OCI-LY7 (cell line): Measurements from ENCODE around the gene FAM184B. TPM values are rescaled to one million over a fixed set of nuclear protein-coding genes. Genes with fewer than 3 reads are reported as not detected.

Experiments used
- BruUV-seq: library from RNA; stranded (reverse); fragments of 400-500 nt; replicated peaks from 2 replicates; lab custom pipeline; 2021; lab: Mats Ljungman, UMichigan
- CTCF ChIA-PET: fragments of 300-600 bp; sonication (Branson Sonifier 250); formaldehyde crosslinking; loops from one replicate; lab custom pipeline; 2022; ENCODE audit warnings: antibody characterized with exemption; ENCODE audit not compliant: unreplicated experiment; lab: Charles Lee
- POLR2A ChIA-PET: fragments of 300-600 bp; sonication (Branson Sonifier 250); formaldehyde crosslinking; loops from one replicate; lab custom pipeline; 2022; ENCODE audit warnings: antibody characterized with exemption; lab: Charles Lee
- DNase-seq: peaks from one replicate; pipeline ENCODE4 v3.0.0-alpha.2; 2015; ENCODE audit warnings: low spot score
- H2AFZ ChIP-seq: fragments of 200-600 bp; sonication (generic), shearing (Covaris generic); 2 replicates; pipeline ENCODE4 v1.6.1; 2014; ENCODE audit warnings: mild to moderate bottlenecking, antibody characterized with exemption, low read length, moderate library complexity
- H3K27ac ChIP-seq: fragments of 200-600 bp; sonication (generic); 2 replicates; pipeline ENCODE4 v1.5.1; 2014; ENCODE audit warnings: mixed run types, low read depth, mild to moderate bottlenecking, moderate library complexity, low read length, inconsistent platforms; ENCODE audit not compliant: poor library complexity, severe bottlenecking
- H3K36me3 ChIP-seq: fragments of 200-600 bp; sonication (generic); 2 replicates; pipeline ENCODE4 v1.6.1; 2014; ENCODE audit warnings: mild to moderate bottlenecking, antibody characterized with exemption, low read length, moderate library complexity, mixed read lengths; ENCODE audit not compliant: insufficient read depth
- H3K4me1 ChIP-seq: fragments of 200-600 bp; sonication (generic); 2 replicates; pipeline ENCODE4 v1.5.1; 2014; ENCODE audit warnings: mild to moderate bottlenecking, low read length; ENCODE audit not compliant: insufficient read depth, poor library complexity, severe bottlenecking
- H3K4me2 ChIP-seq: fragments of 200-600 bp; sonication (generic); 2 replicates; pipeline ENCODE4 v1.6.1; 2014; ENCODE audit warnings: mild to moderate bottlenecking, low read length
- H3K4me3 ChIP-seq: fragments of 200-600 bp; sonication (generic); 2 replicates; pipeline ENCODE4 v1.5.1; 2014; ENCODE audit warnings: mild to moderate bottlenecking, low read depth, low read length; ENCODE audit not compliant: poor library complexity, severe bottlenecking
- H3K79me2 ChIP-seq: fragments of 200-600 bp; sonication (generic); 2 replicates; pipeline ENCODE4 v1.6.1; 2016; ENCODE audit warnings: low read depth, mild to moderate bottlenecking, low read length, moderate library complexity, mixed read lengths; ENCODE audit not compliant: insufficient read depth
- H3K9me2 ChIP-seq: fragments of 200-600 bp; sonication (generic); 2 replicates; pipeline ENCODE4 v1.6.1; 2016; ENCODE audit warnings: mild to moderate bottlenecking, low read length, mixed read lengths; ENCODE audit not compliant: insufficient read depth
- H3K9me3 ChIP-seq: fragments of 200-600 bp; sonication (generic); 2 replicates; pipeline ENCODE4 v1.6.1; 2014; ENCODE audit warnings: mild to moderate bottlenecking, mixed run types, low read length, mixed read lengths
- H4K20me1 ChIP-seq: fragments of 200-600 bp; sonication (generic); 2 replicates; pipeline ENCODE4 v1.6.1; 2014; ENCODE audit warnings: mild to moderate bottlenecking, antibody characterized with exemption, low read length, moderate library complexity, mixed read lengths; ENCODE audit not compliant: insufficient read depth
- CTCF ChIP-seq: fragments of 200-600 bp; sonication (generic); conservative IDR thresholded peaks from 2 replicates; pipeline ENCODE4 v1.5.1; 2014; ENCODE audit warnings: mild to moderate bottlenecking, antibody characterized with exemption, low read length, moderate library complexity, mixed read lengths
- EZH2phosphoT487 ChIP-seq: fragments of 200-600 bp; sonication (generic); IDR thresholded peaks from 2 replicates; pipeline ENCODE4 v1.6.1; 2018; ENCODE audit warnings: low read depth, borderline replicate concordance, mild to moderate bottlenecking, mixed run types, antibody characterized with exemption, low read length, moderate library complexity, mixed read lengths
- intact Hi-C: fragments of 100-400 bp; cut with micrococcal nuclease; formaldehyde crosslinking; loops from one replicate; pipeline ENCODE4 v1.10.0; 2022; ENCODE audit not compliant: unreplicated experiment
- total RNA-seq, 2 experiments: library from RNA; depleted of rRNA in 1 of 2; stranded (reverse); fragments of >200 nt in 1 of 2; shearing (Covaris generic) in 1 of 2; gene quantifications; 2 replicates each; pipeline ENCODE4 v1.2.3, GENCODE V29; 2014 to 2022

The FAM184B gene
- total RNA-seq, 2 experiments from 2014 or later: not detected

GRCh38 chr4:17657849-17658248, 123.6 kb downstream of the FAM184B start:
- Histone ChIP-seq H3K9me3 (no peaks in the 10 kb centered on the region), H3K9me2 (no peaks in the 10 kb centered on the region), H2AFZ (no peak overlapping the region), H3K4me3 (no peak overlapping the region), H3K4me2 (no peak overlapping the region), H3K27ac (no peak overlapping the region), H3K36me3 (no peaks in the 10 kb centered on the region), H4K20me1 (no peaks in the 10 kb centered on the region), H3K4me1 (no peaks in the 10 kb centered on the region), H3K79me2 (no peaks in the 10 kb centered on the region)
- intact Hi-C loops: no loop called here
- BruUV-seq: no TSS peak
- no peak for DNase-seq
- POLR2A ChIA-PET: interaction anchor here (0.6 to 1.6 kb wide), 2 partner anchors 9 to 103 kb away, joined by 3 read pairs; no protein-coding TSS in a partner anchor
- CTCF ChIA-PET: no interaction called here
- TF ChIP-seq CTCF: no peak
- no peak for TF ChIP-seq EZH2phosphoT487

- Histone ChIP-seq H3K4me1 (no peaks in the 10 kb centered on the region), H3K9me2 (no peaks in the 10 kb centered on the region), H3K27ac (no peak overlapping the region), H3K4me3 (no peak overlapping the region), H2AFZ (no peak overlapping the region), H3K4me2 (no peak overlapping the region), H3K79me2 (no peaks in the 10 kb centered on the region), H3K9me3 (no peaks in the 10 kb centered on the region), H4K20me1 (no peaks in the 10 kb centered on the region), H3K36me3 (no peaks in the 10 kb centered on the region)
- ChIA-PET CTCF (no interaction called here), POLR2A (interaction anchor here (0.6 to 1.6 kb wide), 4 partner anchors 43 to 1071 kb away, joined by 3 read pairs; no protein-coding TSS in a partner anchor)
- no peak for TF ChIP-seq EZH2phosphoT487
- no peak for TF ChIP-seq CTCF
- intact Hi-C loops: no loop called here
- no peak for DNase-seq
- no TSS peak for BruUV-seq
Observed at GRCh38 chr4:17657090-17657489, 124.3 kb downstream of the FAM184B start.

- H3K9me3 ChIP-seq: no peaks in the 10 kb centered on the region
- POLR2A ChIA-PET: interaction anchor here (0.6 kb wide), 1 partner anchor 757 kb away, joined by 3 read pairs; no protein-coding TSS in a partner anchor
- no TSS peak for BruUV-seq
- CTCF ChIA-PET: no interaction called here
- intact Hi-C loops: no loop called here
- no peak overlapping the region for H3K27ac ChIP-seq
- H3K9me2 ChIP-seq: no peaks in the 10 kb centered on the region
- no peaks in the 10 kb centered on the region for H3K79me2 ChIP-seq
- no peak for DNase-seq
- no peaks in the 10 kb centered on the region for H3K36me3 ChIP-seq
- no peak overlapping the region for H3K4me3 ChIP-seq
- no peaks in the 10 kb centered on the region for H3K4me1 ChIP-seq
- TF ChIP-seq CTCF (no peak), EZH2phosphoT487 (no peak)
- no peaks in the 10 kb centered on the region for H4K20me1 ChIP-seq
- H3K4me2 ChIP-seq: no peak overlapping the region
- H2AFZ ChIP-seq: no peak overlapping the region
Observed at GRCh38 chr4:17654701-17655100, 126.7 kb downstream of the FAM184B start.
